HUDEP-2 (cell line): Measurements from ENCODE around the gene ATP5F1C.
"Not testable (repeated sequence)": the region's sequence is repeated elsewhere in the genome, so short reads cannot be mapped to it uniquely, and the experiment has no call there.

Experiments used
- DNase-seq, 76 experiments: peaks; one replicate each; lab custom pipeline; 2025; ENCODE audit not compliant: unreplicated experiment in 76 of 76; lab: John Stamatoyannopoulos, UW

Gene ATP5F1C

GRCh38 chr10:7787857-7788638, at the start of gene ATP5F1C, which contains the start of gene KIN:
Gene ATP5F1C (plus strand): TSS chr10:7788177. CDS start chr10:7788208, 31 bp downstream.
Gene KIN (minus strand): TSS chr10:7787993. CDS start chr10:7787933, 60 bp downstream.
- peak in 75 of 76 experiments; percentile 36 to 97 (median 93) for DNase-seq

- no peak for DNase-seq
Measured at GRCh38 chr10:7738536-7739407, 49.2 kb upstream of the ATP5F1C start.

GRCh38 chr10:7744307-7744706, 43.7 kb upstream of the ATP5F1C start:
- DNase-seq = no peak

- DNase-seq = not testable (repeated sequence)
Measured at GRCh38 chr10:7748637-7749036, 39.3 kb upstream of the ATP5F1C start.

- DNase-seq = no peak
Measured at GRCh38 chr10:7750222-7750621, 37.8 kb upstream of the ATP5F1C start.

GRCh38 chr10:7752251-7752650, 35.7 kb upstream of the ATP5F1C start:
- no peak for DNase-seq

- DNase-seq = no peak
Measured at GRCh38 chr10:7755103-7755502, 32.9 kb upstream of the ATP5F1C start.

- DNase-seq = peak in 33 of 76 experiments; percentile 1 to 47 (median 11)
Measured at GRCh38 chr10:7756360-7756992, 31.5 kb upstream of the ATP5F1C start.

GRCh38 chr10:7763929-7764328, 24.0 kb upstream of the ATP5F1C start:
- no peak for DNase-seq

- no peak for DNase-seq
Measured at GRCh38 chr10:7766241-7766640, 21.7 kb upstream of the ATP5F1C start.

- DNase-seq = no peak
Measured at GRCh38 chr10:7767209-7767608, 20.8 kb upstream of the ATP5F1C start.

GRCh38 chr10:7768417-7768816, 19.6 kb upstream of the ATP5F1C start:
- no peak for DNase-seq

- DNase-seq = no peak
Measured at GRCh38 chr10:7773845-7774801, 13.9 kb upstream of the ATP5F1C start.

- no peak for DNase-seq
Measured at GRCh38 chr10:7776777-7777176, 11.2 kb upstream of the ATP5F1C start.

GRCh38 chr10:7782194-7782593, 5.8 kb upstream of the ATP5F1C start:
- not testable (repeated sequence) for DNase-seq

- no peak for DNase-seq
Measured at GRCh38 chr10:7786430-7786829, 1.5 kb upstream of the ATP5F1C start.

- DNase-seq = peak in 1 of 76 experiments; percentile 19
Measured at GRCh38 chr10:7787150-7787856, 674 bp upstream of the ATP5F1C start.

- DNase-seq = peak in 36 of 76 experiments; percentile 3 to 50 (median 26)
Measured at GRCh38 chr10:7788639-7789286, 786 bp downstream of the ATP5F1C start.

- peak in 73 of 76 experiments; percentile 6 to 86 (median 65) for DNase-seq
Measured at GRCh38 chr10:7789390-7789789, 1.4 kb downstream of the ATP5F1C start.
